ENCODE data around the gene SDF2.
A peak's percentile ranks its signal among the peaks of the same experiment; 100 is the strongest.
"Not testable (repeated sequence)": the region's sequence is repeated elsewhere in the genome, so short reads cannot be mapped to it uniquely, and the experiment has no call there.

The SDF2 gene

GRCh38 chr17:28635506-28635905, 26.2 kb downstream of the SDF2 start:
- FAIRE-seq (no peak), DNase-seq (ENCODE audit: insufficient read length, low spot score) (no peak)

- FAIRE-seq (no peak), DNase-seq (ENCODE audit: insufficient read length, low spot score) (no peak)
Measured at GRCh38 chr17:28634206-28634865, 27.4 kb downstream of the SDF2 start.

GRCh38 chr17:28626818-28627217, 34.9 kb downstream of the SDF2 start:
- DNase-seq (ENCODE audit: insufficient read length, low spot score) (no peak), FAIRE-seq (no peak)

GRCh38 chr17:28624148-28624547, 37.6 kb downstream of the SDF2 start:
- no peak for DNase-seq (ENCODE audit: insufficient read length, low spot score)
- no peak for FAIRE-seq

GRCh38 chr17:28623696-28624095, 38.0 kb downstream of the SDF2 start:
- no peak for DNase-seq (ENCODE audit: insufficient read length, low spot score)

GRCh38 chr17:28622186-28622585, 39.5 kb downstream of the SDF2 start:
- DNase-seq (ENCODE audit: insufficient read length, low spot score) (no peak), FAIRE-seq (no peak)

More at GRCh38 chr17:28623696-28624095, 38.0 kb downstream of the SDF2 start:
- FAIRE-seq = no peak

- no peak for DNase-seq (ENCODE audit: insufficient read length, low spot score)
- FAIRE-seq = no peak
Measured at GRCh38 chr17:28620010-28620409, 41.7 kb downstream of the SDF2 start.

- FAIRE-seq (no peak), DNase-seq (ENCODE audit: insufficient read length, low spot score) (no peak)
Measured at GRCh38 chr17:28618464-28618863, 43.2 kb downstream of the SDF2 start.

GRCh38 chr17:28616281-28616680, 45.4 kb downstream of the SDF2 start:
- FAIRE-seq (no peak), DNase-seq (ENCODE audit: insufficient read length, low spot score) (no peak)

GRCh38 chr17:28615260-28615940, 46.3 kb downstream of the SDF2 start:
- no peak for DNase-seq (ENCODE audit: insufficient read length, low spot score)
- no peak for FAIRE-seq

GRCh38 chr17:28613931-28614381, 47.8 kb downstream of the SDF2 start, which contains the start of gene RSKR:
Gene RSKR, minus strand, starts transcription at chr17:28614185. Its CDS starts 24 bp downstream, at chr17:28614161.
- FAIRE-seq = no peak
- no peak for DNase-seq (ENCODE audit: insufficient read length, low spot score)

GRCh38 chr17:28612936-28613872, 48.5 kb downstream of the SDF2 start:
- peak; percentile 28 for DNase-seq (ENCODE audit: insufficient read length, low spot score)
- peak; percentile 45 for FAIRE-seq

- no peak for DNase-seq (ENCODE audit: insufficient read length, low spot score)
- FAIRE-seq = no peak
Measured at GRCh38 chr17:28612531-28612930, 49.2 kb downstream of the SDF2 start.

GRCh38 chr17:28610376-28610775, 51.3 kb downstream of the SDF2 start:
- FAIRE-seq = no peak
- no peak for DNase-seq (ENCODE audit: insufficient read length, low spot score)

GRCh38 chr17:28604031-28604430, 57.7 kb downstream of the SDF2 start:
- DNase-seq (ENCODE audit: insufficient read length, low spot score); FAIRE-seq: not testable (repeated sequence)

- FAIRE-seq (peak; percentile 79), DNase-seq (ENCODE audit: insufficient read length, low spot score) (peak; percentile 62)
Measured at GRCh38 chr17:28599311-28600184, 62.2 kb downstream of the SDF2 start.

- DNase-seq (ENCODE audit: insufficient read length, low spot score) (peak; percentile 97), FAIRE-seq (peak; percentile 93)
Measured at GRCh38 chr17:28598799-28599310, 62.9 kb downstream of the SDF2 start, which contains the start of gene SPAG5. Gene SPAG5, minus strand, starts transcription at chr17:28599025. Its CDS starts 79 bp downstream, at chr17:28598946.

- DNase-seq (ENCODE audit: insufficient read length, low spot score) (no peak), FAIRE-seq (no peak)
Measured at GRCh38 chr17:28598389-28598788, 63.3 kb downstream of the SDF2 start.

Measured in GM19239 (cell line).